RPMI8226 (cell line): ENCODE data around the gene GPX2.

Source experiments
- DNase-seq: peaks from one replicate; pipeline ENCODE4 v3.0.0-alpha.2; 2015

The GPX2 gene

GRCh38 chr14:64942531-64943111 lies at the start of gene GPX2:
TSS of gene GPX2 (minus strand) at chr14:64942745. CDS start at chr14:64942726, 19 bp downstream.
- DNase-seq = no peak

GRCh38 chr14:64990939-64991338 lies 48.4 kb upstream of the GPX2 start:
- no peak for DNase-seq

GRCh38 chr14:64990296-64990695 lies 47.8 kb upstream of the GPX2 start:
- no peak for DNase-seq

- no peak for DNase-seq
Observed at GRCh38 chr14:64987438-64987767, 44.9 kb upstream of the GPX2 start.

GRCh38 chr14:64986648-64987437 lies 44.3 kb upstream of the GPX2 start, which contains the start of gene FNTB:
TSS of gene FNTB (plus strand) at chr14:64986895. CDS start at chr14:64986954, 59 bp downstream.
- DNase-seq = peak; percentile 94

GRCh38 chr14:64983439-64984310 lies 41.1 kb upstream of the GPX2 start:
- peak; percentile 42 for DNase-seq

GRCh38 chr14:64979336-64980074 lies 37.0 kb upstream of the GPX2 start:
- no peak for DNase-seq

GRCh38 chr14:64974563-64974962 lies 32.0 kb upstream of the GPX2 start:
- DNase-seq = no peak

GRCh38 chr14:64973826-64974225 lies 31.3 kb upstream of the GPX2 start:
- DNase-seq = no peak

- DNase-seq = no peak
Observed at GRCh38 chr14:64973026-64973442, 30.5 kb upstream of the GPX2 start.

- peak; percentile 14 for DNase-seq
Observed at GRCh38 chr14:64971943-64972791, 29.6 kb upstream of the GPX2 start, which contains the start of gene RAB15. TSS of gene RAB15 (minus strand) at chr14:64972336. CDS start at chr14:64972076, 260 bp downstream.

GRCh38 chr14:64971491-64971942 lies 29.0 kb upstream of the GPX2 start:
- no peak for DNase-seq

GRCh38 chr14:64970776-64971477 lies 28.4 kb upstream of the GPX2 start:
- DNase-seq = no peak

- no peak for DNase-seq
Observed at GRCh38 chr14:64970041-64970440, 27.5 kb upstream of the GPX2 start.

GRCh38 chr14:64968651-64969050 lies 26.1 kb upstream of the GPX2 start:
- DNase-seq = peak; percentile 41

GRCh38 chr14:64968167-64968566 lies 25.6 kb upstream of the GPX2 start:
- DNase-seq = no peak

GRCh38 chr14:64966976-64967375 lies 24.4 kb upstream of the GPX2 start:
- no peak for DNase-seq

- DNase-seq = no peak
Observed at GRCh38 chr14:64965356-64966000, 22.9 kb upstream of the GPX2 start.

- no peak for DNase-seq
Observed at GRCh38 chr14:64963611-64964010, 21.1 kb upstream of the GPX2 start.

- DNase-seq = no peak
Observed at GRCh38 chr14:64960762-64961276, 18.3 kb upstream of the GPX2 start.
